D721Med (cell line): ENCODE results near the gene SPINK8.

Source experiments
- DNase-seq: peaks from one replicate; pipeline ENCODE4 v3.0.0; 2011; ENCODE audit warnings: low spot score; ENCODE audit not compliant: insufficient read length
- FAIRE-seq: peaks from 2 replicates; lab custom pipeline; 2011; peaks lifted over from hg19 to GRCh38; lab: Jason Lieb, UNC
- TF ChIP-seq, protein P1 (sequence below): IDR thresholded peaks from 2 replicates; pipeline ENCODE4 v1.5.1; 2012; ENCODE audit warnings: mild to moderate bottlenecking, control low read depth; ENCODE audit not compliant: insufficient read depth; ENCODE audit errors: missing control alignments

The SPINK8 gene

DNA sequence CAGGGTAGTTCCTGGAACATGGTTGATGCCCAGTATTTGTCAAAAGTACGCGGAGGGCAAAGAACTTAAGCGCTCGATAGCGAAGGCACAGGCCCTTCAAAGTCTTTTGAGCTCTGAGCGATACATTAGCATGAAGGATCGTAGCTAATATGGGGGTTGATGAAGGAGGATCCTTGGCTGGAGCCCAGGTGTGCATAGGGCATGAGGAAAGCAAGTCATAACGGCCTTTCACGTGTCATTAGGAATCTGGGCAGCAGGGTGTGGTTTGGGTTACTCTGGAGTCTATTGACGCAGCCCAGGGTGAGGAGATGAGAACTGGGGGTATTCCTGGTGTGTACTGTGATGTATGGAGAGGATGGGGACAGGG lies 31.7 kb downstream of the SPINK8 start:
- TF ChIP-seq, protein P1, sequence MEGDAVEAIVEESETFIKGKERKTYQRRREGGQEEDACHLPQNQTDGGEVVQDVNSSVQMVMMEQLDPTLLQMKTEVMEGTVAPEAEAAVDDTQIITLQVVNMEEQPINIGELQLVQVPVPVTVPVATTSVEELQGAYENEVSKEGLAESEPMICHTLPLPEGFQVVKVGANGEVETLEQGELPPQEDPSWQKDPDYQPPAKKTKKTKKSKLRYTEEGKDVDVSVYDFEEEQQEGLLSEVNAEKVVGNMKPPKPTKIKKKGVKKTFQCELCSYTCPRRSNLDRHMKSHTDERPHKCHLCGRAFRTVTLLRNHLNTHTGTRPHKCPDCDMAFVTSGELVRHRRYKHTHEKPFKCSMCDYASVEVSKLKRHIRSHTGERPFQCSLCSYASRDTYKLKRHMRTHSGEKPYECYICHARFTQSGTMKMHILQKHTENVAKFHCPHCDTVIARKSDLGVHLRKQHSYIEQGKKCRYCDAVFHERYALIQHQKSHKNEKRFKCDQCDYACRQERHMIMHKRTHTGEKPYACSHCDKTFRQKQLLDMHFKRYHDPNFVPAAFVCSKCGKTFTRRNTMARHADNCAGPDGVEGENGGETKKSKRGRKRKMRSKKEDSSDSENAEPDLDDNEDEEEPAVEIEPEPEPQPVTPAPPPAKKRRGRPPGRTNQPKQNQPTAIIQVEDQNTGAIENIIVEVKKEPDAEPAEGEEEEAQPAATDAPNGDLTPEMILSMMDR = no peak
- FAIRE-seq (no peak), DNase-seq (no peak)

DNA sequence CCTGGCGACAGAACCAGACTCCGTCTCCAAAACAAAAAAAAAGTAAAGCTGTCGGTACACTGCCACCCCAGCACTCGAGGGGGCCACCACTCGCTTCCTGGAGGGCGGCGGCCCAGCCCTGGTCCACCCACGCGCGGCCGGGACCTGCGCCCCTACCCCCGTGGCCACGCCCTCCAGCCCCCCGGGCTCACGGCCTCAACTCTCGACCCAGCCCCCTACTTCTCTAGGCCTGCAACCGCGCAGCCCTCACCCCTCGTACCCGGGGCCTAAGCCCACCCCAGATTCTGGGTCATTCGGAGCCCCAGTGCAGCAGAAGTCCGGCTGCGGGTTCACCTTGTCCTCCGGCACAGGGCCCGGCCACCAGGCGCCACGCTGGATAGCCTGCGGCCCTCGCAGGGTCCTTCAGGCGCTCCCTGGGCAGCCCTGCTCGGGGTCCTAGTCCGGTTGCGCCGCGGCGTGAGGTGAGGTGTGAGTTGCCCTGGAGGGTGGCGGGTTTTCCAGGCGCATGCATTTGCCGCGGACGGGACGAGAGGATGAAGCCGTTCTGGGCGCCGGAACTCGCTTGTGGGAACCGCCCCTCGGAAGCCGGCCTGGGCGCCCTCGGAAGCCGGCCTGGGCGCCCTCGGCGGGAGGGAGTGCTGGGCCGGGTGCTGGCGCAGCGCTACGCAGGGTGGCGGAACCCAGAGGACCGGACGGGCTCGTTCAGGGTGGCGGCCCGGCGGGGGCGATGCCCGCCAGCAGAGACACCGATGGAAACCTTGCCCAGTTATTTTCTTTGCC lies 32.3 kb downstream of the SPINK8 start, which contains the start of gene NME6:
NME6 (minus strand) TSS at position 348 of the 780 bp plus-strand sequence.
- TF ChIP-seq, protein P1 = no peak
- peak; percentile 73 for DNase-seq
- FAIRE-seq = no peak

DNA sequence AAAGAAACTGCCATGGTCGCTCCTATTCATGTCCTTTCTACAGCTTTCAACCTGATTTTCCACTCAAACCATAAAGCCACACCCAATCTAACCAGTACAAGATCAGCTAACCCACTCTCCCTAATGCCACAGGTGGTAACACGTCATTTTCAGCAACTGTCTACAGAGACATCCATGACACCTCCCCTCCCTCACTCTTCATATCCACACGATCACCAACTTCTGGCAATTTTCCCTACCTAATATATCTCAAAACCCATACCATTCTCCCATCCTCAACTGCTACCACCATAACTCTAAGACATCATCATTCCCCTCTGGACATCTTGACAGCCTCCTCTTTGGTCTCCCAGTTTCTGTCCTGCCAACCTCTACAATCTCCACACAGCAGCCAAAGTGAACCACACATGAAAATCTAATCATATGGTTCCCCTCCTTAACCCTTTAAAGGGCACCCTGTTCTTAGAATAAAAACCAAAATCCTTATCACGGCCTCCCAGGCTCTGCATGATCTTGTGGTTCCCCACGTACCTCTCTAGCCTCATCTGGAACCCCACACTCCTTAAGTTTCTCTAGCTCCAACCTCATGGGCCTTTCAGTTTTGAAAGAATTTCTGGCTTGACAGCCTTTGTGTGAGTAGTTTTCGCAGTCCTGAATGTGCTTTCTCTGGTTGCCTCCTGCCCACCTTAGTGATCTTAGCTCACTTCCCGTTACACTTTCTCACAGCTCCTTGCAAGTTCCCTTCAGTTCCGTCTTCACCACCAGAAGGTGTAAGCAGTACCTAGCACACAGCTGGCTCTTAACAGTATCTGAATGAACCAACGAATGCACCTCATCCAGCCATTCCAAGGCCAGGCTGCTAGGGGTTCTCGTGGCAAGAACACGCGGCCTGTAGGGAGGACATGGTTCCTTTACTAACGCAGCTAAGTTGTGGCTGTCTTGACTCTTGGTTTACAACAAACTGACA lies 33.4 kb downstream of the SPINK8 start:
- no peak for FAIRE-seq
- TF ChIP-seq, protein P1 = no peak
- no peak for DNase-seq

DNA sequence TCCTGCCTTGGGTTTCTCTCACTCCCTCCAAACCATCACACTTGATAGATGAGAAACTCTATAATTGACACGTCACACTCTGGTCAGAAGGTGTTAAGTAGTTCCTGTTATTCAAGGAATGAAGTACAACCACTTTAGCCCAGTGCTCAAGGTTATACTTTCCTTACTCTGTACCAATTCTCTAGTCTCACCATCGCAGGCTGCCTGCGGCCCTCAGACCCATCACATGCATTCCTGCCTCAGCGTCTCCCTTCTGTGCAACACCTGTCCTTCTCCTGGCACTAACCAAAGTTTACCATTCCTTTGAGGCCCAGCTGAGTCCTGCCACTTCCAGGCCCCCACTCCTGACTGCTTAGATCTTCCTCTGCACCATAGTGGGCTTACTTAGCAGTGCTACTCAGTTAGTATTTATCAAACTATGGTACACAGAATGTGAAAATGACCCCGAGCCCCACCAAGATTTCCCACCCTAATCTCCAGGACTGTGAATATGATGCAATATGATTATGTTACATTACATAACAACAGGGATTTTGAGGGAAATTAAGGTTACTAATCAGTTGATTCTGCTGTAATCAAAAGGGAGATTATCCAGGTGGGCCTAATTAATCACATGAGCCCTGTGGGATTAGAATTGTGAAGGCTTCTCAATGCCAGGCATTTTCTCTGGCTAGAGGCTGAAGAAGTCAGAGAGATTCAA lies 36.2 kb downstream of the SPINK8 start:
- TF ChIP-seq, protein P1 = no peak
- no peak for FAIRE-seq

DNA sequence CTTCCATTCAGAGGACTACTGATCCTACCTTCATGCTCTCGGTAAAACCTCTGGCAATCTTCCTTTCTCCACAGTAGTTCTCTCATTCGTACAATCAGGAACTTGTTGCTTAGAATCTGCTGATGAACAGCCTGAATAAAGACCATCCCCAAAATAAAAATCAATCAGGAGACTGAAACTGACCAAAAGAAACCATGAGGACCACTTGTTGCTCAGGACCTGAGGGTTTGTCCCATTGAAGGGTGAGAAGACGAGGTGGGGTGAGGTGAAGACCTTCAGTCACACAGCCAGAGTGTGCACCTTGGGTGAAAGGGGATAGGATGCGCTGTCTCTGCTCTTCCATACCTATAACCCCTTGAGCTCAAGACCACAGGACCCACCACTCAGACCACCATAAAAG lies 36.8 kb downstream of the SPINK8 start:
- TF ChIP-seq, protein P1 = no peak
- DNase-seq (no peak), FAIRE-seq (no peak)

More for the DNA sequence above, 36.2 kb downstream of the SPINK8 start:
- no peak for DNase-seq

DNA sequence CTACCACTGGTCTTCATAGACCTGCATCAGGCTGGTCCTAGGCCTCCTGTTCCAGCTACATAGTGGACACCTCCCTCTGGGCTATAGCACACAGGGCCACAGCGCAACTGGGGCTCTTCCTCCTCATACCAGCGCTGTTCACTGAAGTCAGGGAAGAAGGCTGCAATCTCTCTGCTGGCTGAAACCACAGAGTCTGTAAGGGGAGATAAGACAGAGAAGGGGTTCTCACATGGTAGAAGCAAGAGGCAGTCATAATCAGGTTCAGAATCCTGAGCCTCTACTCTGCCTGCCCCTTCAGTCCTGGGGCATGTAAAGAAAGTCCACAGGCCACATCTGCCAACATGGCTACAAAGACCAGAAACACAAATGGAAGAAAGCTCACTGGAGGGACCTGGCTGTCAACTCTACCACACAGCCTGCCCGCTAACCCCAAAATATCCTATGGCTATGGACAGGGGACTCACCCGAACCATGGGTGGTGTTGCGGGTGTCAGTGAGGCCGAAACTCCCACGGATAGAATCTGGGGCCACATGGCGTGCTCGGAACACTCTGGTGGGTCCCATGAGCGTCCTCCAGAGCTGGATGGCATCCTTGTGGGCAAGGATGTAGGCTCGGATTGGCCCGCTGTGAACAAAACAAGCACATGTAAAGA lies 38.7 kb downstream of the SPINK8 start:
- TF ChIP-seq, protein P1 = no peak
- FAIRE-seq (no peak), DNase-seq (no peak)
